SK-N-MC (cell line): ENCODE results near the gene NQO2.

Experiments used
- EZH2 ChIP-seq: fragments of 200-600 bp; sonication (generic); IDR thresholded peaks from one replicate; pipeline ENCODE4 v1.6.1; 2017; ENCODE audit warnings: antibody characterized with exemption
- POLR2AphosphoS5 ChIP-seq: IDR thresholded peaks from 2 replicates; pipeline ENCODE4 v1.6.1; 2012; ENCODE audit warnings: mild to moderate bottlenecking, low read depth, low read length, borderline replicate concordance

GRCh38 chr6:3061501-3061941, 61.8 kb downstream of the NQO2 start:
- no peak for TF ChIP-seq POLR2AphosphoS5
- TF ChIP-seq EZH2 = no peak
